IPS DF 6.9 (cell line): ENCODE measurements around the gene MAPK8.

ENCODE experiments used
- DNase-seq: peaks from one replicate; pipeline ENCODE4 v3.0.0-alpha.2; 2013; ENCODE audit warnings: low read depth, low spot score
- H3K27ac ChIP-seq: one replicate; pipeline ENCODE4 v1.5.1; 2013; ENCODE audit warnings: low read length, control low read depth
- H3K27me3 ChIP-seq: 2 replicates; pipeline ENCODE4 v1.6.1; 2013; ENCODE audit warnings: mild to moderate bottlenecking, low read length; ENCODE audit not compliant: control insufficient read depth, insufficient read depth
- H3K36me3 ChIP-seq: 2 replicates; pipeline ENCODE4 v1.6.1; 2013; ENCODE audit warnings: low read length; ENCODE audit not compliant: control insufficient read depth, insufficient read depth
- H3K4me1 ChIP-seq: 2 replicates; pipeline ENCODE4 v1.6.1; 2013; ENCODE audit warnings: low read length; ENCODE audit not compliant: control insufficient read depth, insufficient read depth
- H3K4me3 ChIP-seq: 2 replicates; pipeline ENCODE4 v1.5.1; 2013; ENCODE audit warnings: mild to moderate bottlenecking, low read length
- H3K9me3 ChIP-seq: 2 replicates; pipeline ENCODE4 v1.6.1; 2013; ENCODE audit warnings: low read length, inconsistent platforms; ENCODE audit not compliant: control insufficient read depth, insufficient read depth
- WGBS: extraction: QIAGEN DNeasy Blood & Tissue Kit; methylation state at CpG from one replicate; pipeline ENCODE4 v1.1.7; 2013; ENCODE audit warnings: mixed read lengths, missing lambda C conversion rate; ENCODE audit not compliant: insufficient read length, insufficient coverage; 5-methylcytosine and 5-hydroxymethylcytosine counted together

Gene MAPK8

GRCh38 chr10:48306265-48306869 lies at the start of gene MAPK8:
Gene MAPK8 (plus strand): TSS chr10:48306677. CDS start chr10:48401661, 94,984 bp downstream.
- Histone ChIP-seq H3K27me3 (no peaks in the 10 kb centered on the region), H3K9me3 (no peaks in the 10 kb centered on the region), H3K36me3 (no peaks in the 10 kb centered on the region), H3K4me1 (no peaks in the 10 kb centered on the region), H3K4me3 (peak within 1 kb of the TSS; percentile 88), H3K27ac (no peak within 1 kb of the TSS)
- DNase-seq = peak; percentile 87
- WGBS = no CpG with 5 or more reads among the region's 86 CpGs

GRCh38 chr10:48257407-48257961 lies 49.0 kb upstream of the MAPK8 start:
- no peaks in the 10 kb centered on the region for H3K36me3 ChIP-seq
- no peaks in the 10 kb centered on the region for H3K4me1 ChIP-seq
- WGBS = no CpG with 5 or more reads among the region's 3 CpGs
- H3K9me3 ChIP-seq = no peaks in the 10 kb centered on the region
- DNase-seq = no peak
- H3K27me3 ChIP-seq = no peaks in the 10 kb centered on the region
- H3K4me3 ChIP-seq = no peak overlapping the region
- H3K27ac ChIP-seq = no peak overlapping the region

DNA sequence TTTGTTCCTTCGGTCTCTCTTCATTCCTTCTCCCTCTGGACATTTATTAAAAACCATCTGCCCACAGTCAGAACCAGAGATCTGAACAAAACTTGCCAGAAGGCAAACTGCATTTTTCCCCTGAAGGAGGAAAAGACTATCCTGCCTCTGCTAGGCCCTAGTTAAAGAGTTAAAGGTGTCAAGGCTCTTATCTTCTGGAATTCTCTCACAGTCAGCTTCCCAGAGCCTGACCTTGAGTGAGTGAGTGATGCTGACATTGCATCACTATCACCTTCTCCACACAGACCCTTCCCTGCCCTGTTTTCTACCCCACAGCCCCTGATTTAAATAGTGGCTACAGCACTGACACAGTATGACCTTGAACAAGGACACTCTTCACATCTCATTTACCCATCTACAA lies 48.4 kb upstream of the MAPK8 start:
- no peak for DNase-seq
- WGBS = no CpG with 5 or more reads among the region's 1 CpG
- H3K27ac ChIP-seq = no peak overlapping the region
- H3K9me3 ChIP-seq = no peaks in the 10 kb centered on the region
- no peak overlapping the region for H3K4me3 ChIP-seq
- H3K4me1 ChIP-seq = no peaks in the 10 kb centered on the region
- no peaks in the 10 kb centered on the region for H3K27me3 ChIP-seq
- no peaks in the 10 kb centered on the region for H3K36me3 ChIP-seq

- Histone ChIP-seq H3K27ac (no peak overlapping the region), H3K4me3 (no peak overlapping the region), H3K9me3 (no peaks in the 10 kb centered on the region), H3K27me3 (no peaks in the 10 kb centered on the region), H3K36me3 (no peaks in the 10 kb centered on the region), H3K4me1 (no peaks in the 10 kb centered on the region)
- WGBS = no CpG with 5 or more reads among the region's 4 CpGs
- DNase-seq = no peak
These were observed 39.9 kb upstream of the MAPK8 start for GRCh38 chr10:48266528-48266927.

- no peak overlapping the region for H3K4me3 ChIP-seq
- H3K27ac ChIP-seq = no peak overlapping the region
- no peaks in the 10 kb centered on the region for H3K9me3 ChIP-seq
- DNase-seq = no peak
- no CpG with 5 or more reads among the region's 5 CpGs for WGBS
- H3K4me1 ChIP-seq = no peaks in the 10 kb centered on the region; the same call in 1 of the 2 replicates
- H3K36me3 ChIP-seq = no peaks in the 10 kb centered on the region
- no peaks in the 10 kb centered on the region for H3K27me3 ChIP-seq
These were observed 35.3 kb upstream of the MAPK8 start for GRCh38 chr10:48271047-48271730.

GRCh38 chr10:48272682-48273081 lies 33.8 kb upstream of the MAPK8 start:
- no CpG with 5 or more reads among the region's 2 CpGs for WGBS
- Histone ChIP-seq H3K36me3 (no peaks in the 10 kb centered on the region), H3K27ac (no peak overlapping the region), H3K4me1 (no peaks in the 10 kb centered on the region; the same call in 1 of the 2 replicates), H3K9me3 (no peaks in the 10 kb centered on the region), H3K27me3 (no peaks in the 10 kb centered on the region), H3K4me3 (no peak overlapping the region)
- DNase-seq = no peak

DNA sequence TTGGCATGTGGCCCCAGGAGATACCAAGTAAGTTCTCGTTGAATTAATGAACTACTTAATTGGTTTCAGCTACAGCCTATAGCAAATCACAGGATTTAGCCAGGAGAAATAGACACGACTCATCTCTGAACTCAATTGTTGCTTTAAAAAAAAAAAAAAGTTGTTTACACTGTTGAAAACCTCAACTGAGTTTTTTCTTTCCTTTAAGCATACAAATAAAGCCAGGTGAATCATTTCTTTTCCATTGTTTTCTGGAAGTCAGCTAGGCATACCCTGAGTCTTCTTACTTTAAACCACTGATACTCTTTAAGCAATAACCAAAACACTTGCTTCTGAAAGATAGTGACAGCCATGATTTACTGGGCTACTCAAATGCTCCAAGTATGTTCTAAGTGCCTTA lies 32.7 kb upstream of the MAPK8 start:
- H3K4me1 ChIP-seq = no peaks in the 10 kb centered on the region; the same call in 1 of the 2 replicates
- H3K27me3 ChIP-seq = no peaks in the 10 kb centered on the region
- no peak for DNase-seq
- H3K36me3 ChIP-seq = no peaks in the 10 kb centered on the region
- H3K4me3 ChIP-seq = no peak overlapping the region
- no peaks in the 10 kb centered on the region for H3K9me3 ChIP-seq
- no CpG with 5 or more reads among the region's 2 CpGs for WGBS
- no peak overlapping the region for H3K27ac ChIP-seq

DNA sequence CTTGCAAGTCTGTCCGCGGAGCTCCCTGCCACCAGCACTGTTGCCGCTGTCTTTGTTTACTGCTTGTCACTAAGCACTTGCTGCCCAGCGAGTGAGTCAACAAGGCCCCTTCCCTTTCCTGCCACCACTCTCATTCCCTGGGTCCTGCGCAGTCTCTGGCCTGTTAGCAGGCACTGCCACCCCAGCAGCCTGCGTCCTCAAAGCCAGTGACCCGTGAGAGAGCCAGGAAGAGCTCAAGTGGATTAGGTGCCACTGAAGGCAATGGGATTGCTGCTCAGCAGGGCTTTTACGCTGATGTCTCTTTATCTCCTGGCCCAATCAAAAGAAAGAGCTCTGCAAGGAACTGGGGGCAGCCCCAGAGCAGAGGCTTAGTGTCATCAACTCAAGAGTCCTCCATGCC lies 31.8 kb upstream of the MAPK8 start, which contains the start of gene FRMPD2:
FRMPD2 (minus strand) TSS at position 61 of the 400 bp plus-strand sequence. CDS start 129 bp downstream, outside the sequence.
- Histone ChIP-seq H3K9me3 (no peaks in the 10 kb centered on the region), H3K27me3 (no peaks in the 10 kb centered on the region), H3K4me1 (no peaks in the 10 kb centered on the region; the same call in 1 of the 2 replicates), H3K36me3 (no peaks in the 10 kb centered on the region), H3K4me3 (no peak within 1 kb of the TSS), H3K27ac (no peak within 1 kb of the TSS)
- no CpG with 5 or more reads among the region's 8 CpGs for WGBS
- DNase-seq = no peak

GRCh38 chr10:48277093-48277492 lies 29.4 kb upstream of the MAPK8 start:
- DNase-seq = no peak

DNA sequence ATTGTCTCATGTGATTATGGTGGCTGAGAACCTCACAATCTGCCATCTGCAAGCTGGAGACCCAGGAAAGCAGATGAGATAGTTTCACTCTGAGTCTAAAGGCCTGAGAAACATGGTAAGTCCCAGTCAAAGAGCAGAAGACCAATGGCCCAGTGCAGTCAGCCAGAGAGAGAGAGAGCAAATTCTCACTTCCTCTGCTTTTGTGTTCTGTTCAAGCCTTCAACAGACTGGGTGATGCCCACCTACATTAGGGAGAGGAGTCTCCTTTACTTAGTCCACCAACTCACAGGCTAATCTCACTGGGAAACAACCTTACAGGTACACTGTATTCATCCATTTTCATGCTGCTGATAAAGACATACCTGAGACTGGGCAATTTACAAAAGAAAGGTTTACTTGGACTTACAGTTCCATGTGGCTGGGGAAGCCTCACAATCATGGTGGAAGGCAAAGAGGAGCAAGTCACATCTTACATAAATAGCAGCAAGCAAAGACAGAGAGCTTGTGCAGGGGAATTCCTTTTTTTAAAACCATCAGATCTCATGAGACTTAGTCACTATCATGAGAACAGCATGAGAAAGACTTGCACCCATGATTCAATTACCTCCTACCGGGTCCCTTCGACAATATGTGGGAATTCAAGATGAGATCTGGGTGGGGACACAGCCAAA lies 27.3 kb upstream of the MAPK8 start:
- Histone ChIP-seq H3K4me1 (no peaks in the 10 kb centered on the region; the same call in 1 of the 2 replicates), H3K4me3 (no peak overlapping the region), H3K36me3 (no peaks in the 10 kb centered on the region), H3K9me3 (no peaks in the 10 kb centered on the region), H3K27ac (no peak overlapping the region), H3K27me3 (no peaks in the 10 kb centered on the region)
- no CpG with 5 or more reads among the region's 2 CpGs for whole genome bisulfite sequencing
- DNase-seq = no peak

More at GRCh38 chr10:48277093-48277492, 29.4 kb upstream of the MAPK8 start:
- Histone ChIP-seq H3K4me3 (no peak overlapping the region), H3K27ac (no peak overlapping the region), H3K36me3 (no peaks in the 10 kb centered on the region), H3K4me1 (no peaks in the 10 kb centered on the region; the same call in 1 of the 2 replicates), H3K27me3 (no peaks in the 10 kb centered on the region), H3K9me3 (no peaks in the 10 kb centered on the region)
- WGBS = no CpG with 5 or more reads among the region's 1 CpG
